Panc1 (cell line): ENCODE results near the gene C19orf47. TPM values are rescaled to one million over a fixed set of nuclear protein-coding genes. Genes with fewer than 3 reads are reported as not detected.
A peak's percentile ranks its signal among the peaks of the same experiment; 100 is the strongest.

Source experiments
- ATAC-seq: fragments of 200-7000 bp; cut with Tn5 transposase; 2 replicates; pipeline ENCODE4 v1.9.1; 2020; ENCODE audit warnings: mild to moderate bottlenecking, moderate library complexity
- BruUV-seq: library from RNA; stranded (reverse); fragments of 400-500 nt; replicated peaks from 2 replicates; lab custom pipeline; 2021; lab: Mats Ljungman, UMichigan
- CTCF ChIA-PET: fragments of 300-600 bp; sonication (Branson Sonifier 250); formaldehyde crosslinking; loops from one replicate; lab custom pipeline; 2022; ENCODE audit warnings: antibody characterized with exemption; lab: Charles Lee
- POLR2A ChIA-PET: fragments of 300-600 bp; sonication (Branson Sonifier 250); formaldehyde crosslinking; loops from one replicate; lab custom pipeline; 2022; ENCODE audit warnings: antibody characterized with exemption; lab: Charles Lee
- DNase-seq: peaks from one replicate; pipeline ENCODE4 v3.0.0-alpha.2; 2010; ENCODE audit warnings: low read depth, low spot score
- H3K27ac ChIP-seq: 2 replicates; pipeline ENCODE4 v1.5.1; 2011; ENCODE audit warnings: mild to moderate bottlenecking, low read length, inconsistent platforms
- H3K27me3 ChIP-seq: fragments of 200-500 bp; sonication (Bioruptor generic); 2 replicates; pipeline ENCODE4 v1.6.0; 2014; ENCODE audit warnings: low read length, inconsistent platforms; ENCODE audit not compliant: control insufficient read depth, insufficient read depth
- H3K36me3 ChIP-seq: fragments of 200-500 bp; sonication (Bioruptor generic); 2 replicates; pipeline ENCODE4 v1.5.1; 2014; ENCODE audit warnings: inconsistent platforms, mild to moderate bottlenecking, low read length, moderate library complexity; ENCODE audit not compliant: control insufficient read depth, insufficient read depth
- H3K4me1 ChIP-seq: 2 replicates; pipeline ENCODE4 v1.5.1; 2011; ENCODE audit warnings: inconsistent platforms, mild to moderate bottlenecking, low read length, moderate library complexity; ENCODE audit not compliant: control insufficient read depth, insufficient read depth
- H3K4me3 ChIP-seq, 2 experiments: 2 replicates each; pipeline ENCODE4 v1.5.1; 2011 to 2012; ENCODE audit warnings: low read depth in 2 of 2, low read length in 2 of 2, mild to moderate bottlenecking in 2 of 2, inconsistent platforms in 1 of 2, moderate library complexity in 1 of 2
- H3K9me3 ChIP-seq: fragments of 200-500 bp; sonication (Bioruptor generic); 2 replicates; pipeline ENCODE4 v1.5.1; 2014; ENCODE audit warnings: low read depth, mild to moderate bottlenecking, inconsistent platforms, low read length, moderate library complexity; ENCODE audit not compliant: control insufficient read depth, insufficient read depth
- POLR2AphosphoS5 ChIP-seq: IDR thresholded peaks from 2 replicates; pipeline ENCODE4 v1.6.1; 2012; ENCODE audit warnings: mild to moderate bottlenecking, low read depth, low read length, moderate library complexity
- REST ChIP-seq, 2 experiments: IDR thresholded peaks; 2 replicates each; pipeline ENCODE4 v1.6.1; 2011 to 2012; ENCODE audit warnings: low read depth in 2 of 2, control low read depth in 1 of 2, low read length in 1 of 2, mild to moderate bottlenecking in 1 of 2, moderate library complexity in 1 of 2; ENCODE audit not compliant: insufficient read depth in 1 of 2
- SIN3A ChIP-seq: IDR thresholded peaks from 2 replicates; pipeline ENCODE4 v1.6.1; 2012; ENCODE audit warnings: low read depth, mild to moderate bottlenecking, low read length, moderate library complexity, borderline replicate concordance; ENCODE audit not compliant: insufficient read depth
- TCF7L2 ChIP-seq: IDR thresholded peaks from 2 replicates; pipeline ENCODE4 v1.6.1; 2011; ENCODE audit warnings: mild to moderate bottlenecking, low read depth, low read length, inconsistent platforms
- in situ Hi-C: cut with HindIII; loops from 2 replicates; pipeline ENCODE4 v1.10.0; 2016; ENCODE audit warnings: low sequenced_read_pairs, low pct_unique_long_range_greater_than_20kb
- intact Hi-C: fragments of 100-400 bp; cut with micrococcal nuclease; formaldehyde crosslinking; loops from one replicate; pipeline ENCODE4 v1.10.0; 2022; ENCODE audit not compliant: unreplicated experiment
- total RNA-seq: library from RNA; stranded (reverse); gene quantifications from one replicate; pipeline ENCODE4 v1.2.1, GENCODE V29; 2021; ENCODE audit not compliant: unreplicated experiment
- TF ChIP-seq, protein P1 (sequence below): fragments of 450-650 bp; IDR thresholded peaks from 2 replicates; pipeline ENCODE4 v1.5.1; 2017; ENCODE audit warnings: mild to moderate bottlenecking

Gene C19orf47
- total RNA-seq, 1 experiment from 2014 or later: 29.0 TPM

GRCh38 chr19:40305403-40305802 lies 42.8 kb downstream of the C19orf47 start:
- no peak overlapping the region for H3K27ac ChIP-seq
- TF ChIP-seq TCF7L2 (no peak), SIN3A (no peak), POLR2AphosphoS5 (no peak), REST (IDR thresholded peaks at IDR 0.05; ENCODE audit: insufficient read depth in 1 of 2, low read depth in 2 of 2, low read length in 1 of 2) (no peak)
- TF ChIP-seq, protein P1, sequence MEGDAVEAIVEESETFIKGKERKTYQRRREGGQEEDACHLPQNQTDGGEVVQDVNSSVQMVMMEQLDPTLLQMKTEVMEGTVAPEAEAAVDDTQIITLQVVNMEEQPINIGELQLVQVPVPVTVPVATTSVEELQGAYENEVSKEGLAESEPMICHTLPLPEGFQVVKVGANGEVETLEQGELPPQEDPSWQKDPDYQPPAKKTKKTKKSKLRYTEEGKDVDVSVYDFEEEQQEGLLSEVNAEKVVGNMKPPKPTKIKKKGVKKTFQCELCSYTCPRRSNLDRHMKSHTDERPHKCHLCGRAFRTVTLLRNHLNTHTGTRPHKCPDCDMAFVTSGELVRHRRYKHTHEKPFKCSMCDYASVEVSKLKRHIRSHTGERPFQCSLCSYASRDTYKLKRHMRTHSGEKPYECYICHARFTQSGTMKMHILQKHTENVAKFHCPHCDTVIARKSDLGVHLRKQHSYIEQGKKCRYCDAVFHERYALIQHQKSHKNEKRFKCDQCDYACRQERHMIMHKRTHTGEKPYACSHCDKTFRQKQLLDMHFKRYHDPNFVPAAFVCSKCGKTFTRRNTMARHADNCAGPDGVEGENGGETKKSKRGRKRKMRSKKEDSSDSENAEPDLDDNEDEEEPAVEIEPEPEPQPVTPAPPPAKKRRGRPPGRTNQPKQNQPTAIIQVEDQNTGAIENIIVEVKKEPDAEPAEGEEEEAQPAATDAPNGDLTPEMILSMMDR: no peak
- peaks cover 11% of the 10 kb centered on the region for H3K27me3 ChIP-seq
- DNase-seq: peak; percentile 100
- no peaks in the 10 kb centered on the region for H3K9me3 ChIP-seq
- no TSS peak for BruUV-seq
- ChIA-PET CTCF (interaction anchor here (0.5 to 8.5 kb wide), 124 partner anchors 9 to 1762 kb away, joined by 3 to 498 read pairs (median 6); partner anchors contain the start of genes AKT2, CCNP, EIF3K and FBL), POLR2A (interaction anchor here (0.5 to 1.6 kb wide), 22 partner anchors 9 to 871 kb away, joined by 3 to 19 read pairs (median 5); partner anchors contain the start of gene TTC9B)
- no peak overlapping the region for H3K4me3 ChIP-seq
- no peaks in the 10 kb centered on the region for H3K36me3 ChIP-seq
- intact Hi-C loops (loop anchor here (1.0 to 5.0 kb wide), 4 partner anchors 31 to 166 kb away; partner anchors contain the start of gene SERTAD3), in situ Hi-C loops (loop anchor here (10.0 kb wide), 1 partner anchor 1781 kb away; no protein-coding TSS in a partner anchor)
- peak; percentile 92 for ATAC-seq
- no peaks in the 10 kb centered on the region for H3K4me1 ChIP-seq

GRCh38 chr19:40304306-40304705 lies 43.9 kb downstream of the C19orf47 start:
- CTCF ChIA-PET: interaction anchor here (0.5 to 8.5 kb wide), 33 partner anchors 11 to 1774 kb away, joined by 3 to 498 read pairs (median 19); partner anchors contain the start of genes AKT2, COQ8B, MAP3K10 and TTC9B
- H3K4me1 ChIP-seq: no peaks in the 10 kb centered on the region
- no peak overlapping the region for H3K27ac ChIP-seq
- intact Hi-C loops: loop anchor here (2.0 kb wide), 1 partner anchor 32 kb away; no protein-coding TSS in a partner anchor
- DNase-seq (no peak), ATAC-seq (no peak)
- no TSS peak for BruUV-seq
- POLR2A ChIA-PET: interaction anchor here (0.7 to 1.5 kb wide), 3 partner anchors 25 to 772 kb away, joined by 3 to 6 read pairs (median 3); no protein-coding TSS in a partner anchor
- H3K4me3 ChIP-seq: no peak overlapping the region
- in situ Hi-C loops: loop anchor here (5.0 to 10.0 kb wide), 7 partner anchors 38 to 1780 kb away; partner anchors contain the start of gene ZNF780A
- no peak for TF ChIP-seq TCF7L2
- TF ChIP-seq, protein P1: no peak
- TF ChIP-seq POLR2AphosphoS5: no peak
- TF ChIP-seq SIN3A: no peak
- no peak for TF ChIP-seq REST (IDR thresholded peaks at IDR 0.05; ENCODE audit: insufficient read depth in 1 of 2, low read depth in 2 of 2, low read length in 1 of 2)
- no peaks in the 10 kb centered on the region for H3K9me3 ChIP-seq
- H3K36me3 ChIP-seq: no peaks in the 10 kb centered on the region
- H3K27me3 ChIP-seq: peaks cover 9% of the 10 kb centered on the region
